Activated CD4-positive, alpha-beta T cell treated with anti-CD3 and anti-CD28 coated beads for 1 hour (primary cell): Measurements from ENCODE around the gene RILP.

Source experiments
- DNase-seq: peaks from one replicate; pipeline ENCODE4 v3.0.0-alpha.2; 2020

RILP gene

GRCh38 chr17:1646199-1646875 lies 3.3 kb downstream of the RILP start:
- no peak for DNase-seq

GRCh38 chr17:1645207-1646171 lies 4.2 kb downstream of the RILP start, which contains the start of gene SCARF1:
Gene SCARF1 (minus strand): TSS chr17:1645732. CDS start chr17:1645697, 35 bp downstream.
- DNase-seq: no peak

- no peak for DNase-seq
These were observed 5.0 kb downstream of the RILP start for GRCh38 chr17:1644493-1645206.

- no peak for DNase-seq
These were observed 5.6 kb downstream of the RILP start for GRCh38 chr17:1643999-1644492.

GRCh38 chr17:1643293-1643998 lies 6.2 kb downstream of the RILP start:
- DNase-seq: peak; percentile 44

DNA sequence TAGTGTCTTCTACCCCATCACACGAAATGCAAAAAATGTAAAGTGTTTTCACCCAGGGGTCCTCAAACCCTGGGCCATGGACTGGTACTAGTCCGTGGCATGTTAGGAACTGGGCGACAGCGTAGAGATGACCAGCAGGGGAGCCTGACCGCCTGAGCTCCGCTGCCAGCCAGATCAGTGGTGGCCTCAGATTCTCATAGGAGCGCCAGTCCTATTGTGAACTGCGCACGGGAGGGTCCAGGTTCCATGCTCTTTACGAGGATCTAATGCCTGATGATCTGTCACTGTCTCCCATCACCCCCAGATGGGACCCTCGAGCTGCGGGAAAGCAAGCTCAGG lies 8.6 kb downstream of the RILP start:
- DNase-seq: no peak

DNA sequence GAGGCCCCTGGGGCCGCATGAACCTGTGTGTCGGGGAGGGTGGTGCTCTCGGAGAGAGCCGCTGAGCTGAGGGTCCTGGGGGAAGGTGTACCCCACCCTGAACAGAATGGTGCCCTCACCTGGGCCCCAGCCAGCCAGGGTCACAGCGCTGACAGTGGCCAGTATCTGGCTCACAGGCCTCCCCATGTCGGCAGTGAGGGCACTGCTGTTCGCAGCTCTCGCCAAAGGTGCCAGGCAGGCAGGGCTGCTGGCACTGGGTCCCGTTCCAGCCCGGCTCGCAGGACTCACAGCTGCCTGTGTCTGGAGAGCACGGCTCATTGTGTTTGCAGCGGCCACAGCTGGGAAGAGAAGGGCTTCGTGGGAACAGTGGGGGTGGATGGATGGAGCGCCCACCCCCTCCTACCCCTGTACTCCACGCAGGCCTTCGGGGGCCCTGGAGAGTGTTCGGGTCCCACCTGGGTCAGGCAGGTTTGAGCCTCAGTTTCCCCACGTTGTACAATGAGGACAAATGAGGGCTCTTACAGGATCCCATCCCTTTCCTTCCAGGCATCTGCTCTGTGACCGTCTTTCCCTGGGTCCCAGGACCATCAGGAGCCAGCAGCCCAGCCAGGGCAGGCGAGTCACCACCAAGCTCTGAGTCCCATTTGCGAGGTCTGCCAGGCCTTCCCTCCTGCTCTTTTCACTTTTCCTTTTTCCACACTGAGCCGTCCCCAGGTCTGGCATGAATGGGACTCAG lies 9.2 kb downstream of the RILP start:
- DNase-seq: no peak

GRCh38 chr17:1639549-1640180 lies 10.0 kb downstream of the RILP start:
- DNase-seq: no peak

GRCh38 chr17:1638624-1639300 lies 10.9 kb downstream of the RILP start:
- no peak for DNase-seq

- no peak for DNase-seq
These were observed 11.5 kb downstream of the RILP start for GRCh38 chr17:1638171-1638590.

GRCh38 chr17:1636732-1637285 lies 12.9 kb downstream of the RILP start:
- DNase-seq: no peak

DNA sequence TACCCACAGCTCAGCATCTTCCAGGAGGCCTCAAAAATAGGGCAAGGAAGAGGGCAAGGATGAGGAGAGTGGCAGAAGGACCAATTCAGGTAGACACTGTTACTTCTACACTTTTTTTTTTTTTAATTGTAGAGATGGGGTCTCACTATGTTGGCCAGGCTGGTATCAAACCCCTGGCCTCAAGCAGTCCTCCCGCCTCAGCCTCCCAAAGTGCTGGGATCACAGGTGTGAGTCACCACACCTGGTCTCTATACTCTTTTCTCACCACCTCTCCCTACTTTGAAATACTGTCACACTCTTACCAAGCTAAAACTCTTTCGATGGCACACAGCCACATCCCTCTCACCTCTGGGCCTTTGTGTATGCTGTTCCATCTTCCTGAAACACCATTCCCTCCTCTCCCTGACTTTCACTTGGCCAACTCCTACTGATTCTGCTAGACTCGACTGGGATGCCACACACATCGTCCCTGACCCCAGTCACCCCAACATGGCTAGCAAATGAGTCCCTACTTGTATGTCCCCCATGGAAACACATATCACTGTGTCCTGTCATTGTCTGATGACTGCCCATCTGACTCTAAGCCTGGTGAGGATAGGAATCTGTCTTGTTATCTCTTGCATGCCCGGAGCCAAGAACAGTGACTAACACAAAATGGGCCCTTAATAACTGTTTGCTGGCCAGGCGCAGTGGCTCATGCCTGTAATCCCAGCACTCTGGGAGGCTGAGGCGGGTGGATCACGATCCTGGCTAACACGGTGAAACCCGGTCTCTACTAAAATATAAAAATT lies 13.8 kb downstream of the RILP start:
- no peak for DNase-seq

DNA sequence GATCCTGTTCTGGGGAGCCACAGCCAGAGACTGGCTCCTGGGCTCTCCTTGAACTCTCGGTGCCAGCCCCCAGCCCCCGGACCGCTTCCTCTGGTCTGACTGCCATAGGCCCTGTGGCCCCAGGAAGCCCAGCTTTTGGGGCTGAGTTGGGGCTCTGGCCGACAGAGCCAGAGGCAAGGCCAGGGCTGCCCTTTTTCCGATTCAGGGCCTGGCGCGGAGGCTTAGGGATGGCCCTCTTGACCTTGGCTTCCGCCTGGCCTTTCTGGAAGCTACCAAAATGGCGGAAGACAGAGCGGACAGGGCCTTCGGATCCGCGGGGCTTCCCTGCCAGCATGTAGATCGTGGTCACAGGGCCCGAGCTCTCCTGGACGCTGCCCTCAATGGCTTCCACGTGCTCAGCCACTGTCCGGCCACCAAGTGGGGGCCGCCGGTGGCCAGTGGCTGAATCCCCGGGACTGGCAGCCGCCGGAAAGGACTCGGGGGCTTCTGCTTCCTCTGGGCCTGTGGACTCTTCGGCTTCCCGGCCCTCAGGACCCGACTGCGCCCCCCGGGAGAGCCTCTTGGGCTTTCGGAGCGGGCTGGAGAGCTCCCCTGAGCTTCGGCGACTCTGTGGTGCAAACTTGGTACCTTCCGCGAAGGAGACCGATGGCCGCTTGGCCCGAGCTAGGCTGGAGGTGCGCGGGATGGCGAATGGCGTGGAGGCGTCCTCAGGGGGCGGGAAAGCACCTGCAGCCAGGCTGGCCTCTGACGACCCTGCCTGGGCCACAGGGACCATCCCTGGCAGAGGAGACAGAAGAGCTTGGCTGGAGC lies 14.6 kb downstream of the RILP start:
- DNase-seq: no peak

DNA sequence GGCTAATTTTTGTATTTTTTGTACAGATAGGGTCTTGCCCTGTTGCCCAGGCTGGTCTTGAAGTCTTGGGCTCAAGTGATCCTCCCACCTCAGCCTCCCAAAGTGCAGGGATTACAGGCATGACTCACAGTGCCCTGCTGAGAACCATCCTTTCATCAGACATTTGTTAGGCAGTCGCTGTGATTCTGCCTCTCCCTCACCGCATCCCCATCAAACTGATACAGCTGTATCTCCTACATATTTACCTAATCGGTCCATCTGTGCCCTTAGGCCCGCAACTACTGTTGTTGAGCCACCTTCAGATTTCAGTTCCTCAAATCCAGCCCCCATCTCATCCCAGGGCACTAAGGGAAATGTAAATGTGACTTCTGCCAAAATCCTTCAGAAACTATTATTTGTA lies 19.0 kb downstream of the RILP start:
- no peak for DNase-seq

DNA sequence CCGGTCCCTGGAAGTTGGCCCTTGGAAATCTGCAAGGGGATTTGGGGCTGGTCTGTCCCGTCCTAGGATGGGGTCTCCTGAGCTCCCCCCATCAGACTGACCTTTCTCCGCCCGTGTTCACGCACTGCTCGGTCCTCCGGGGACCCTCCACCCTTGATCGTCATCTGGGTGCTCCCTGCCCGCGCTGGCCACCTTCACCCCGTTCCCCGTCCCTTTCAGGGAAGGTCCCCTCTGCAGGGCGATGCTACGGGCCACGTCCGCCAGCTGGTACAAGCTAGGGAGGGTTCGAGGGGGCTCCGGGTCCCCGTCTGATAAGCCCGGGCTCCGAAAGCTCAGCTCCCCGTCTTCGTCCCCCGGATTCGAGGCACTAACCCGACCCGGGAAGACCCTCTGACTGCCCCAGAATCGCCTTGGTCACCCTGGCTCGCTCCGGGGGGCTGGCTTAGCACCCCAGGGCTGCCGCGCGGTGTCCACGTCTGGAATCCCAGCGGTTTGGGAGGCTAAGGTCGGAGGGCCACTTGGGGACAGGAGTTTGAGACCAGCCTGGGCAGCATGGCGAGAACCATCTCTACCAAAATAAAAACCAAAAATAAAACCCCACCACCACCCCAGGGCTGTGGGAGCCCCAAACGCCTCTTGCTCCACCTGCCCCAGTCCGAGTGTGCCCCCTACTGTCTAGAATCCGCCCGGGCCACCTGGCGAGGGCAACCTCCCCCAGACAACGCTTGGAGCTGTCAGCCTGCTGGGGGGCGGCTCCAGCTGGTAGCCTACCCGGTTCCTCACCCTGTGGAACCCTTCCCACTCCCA lies 20.0 kb downstream of the RILP start:
- peak; percentile 50 for DNase-seq

DNA sequence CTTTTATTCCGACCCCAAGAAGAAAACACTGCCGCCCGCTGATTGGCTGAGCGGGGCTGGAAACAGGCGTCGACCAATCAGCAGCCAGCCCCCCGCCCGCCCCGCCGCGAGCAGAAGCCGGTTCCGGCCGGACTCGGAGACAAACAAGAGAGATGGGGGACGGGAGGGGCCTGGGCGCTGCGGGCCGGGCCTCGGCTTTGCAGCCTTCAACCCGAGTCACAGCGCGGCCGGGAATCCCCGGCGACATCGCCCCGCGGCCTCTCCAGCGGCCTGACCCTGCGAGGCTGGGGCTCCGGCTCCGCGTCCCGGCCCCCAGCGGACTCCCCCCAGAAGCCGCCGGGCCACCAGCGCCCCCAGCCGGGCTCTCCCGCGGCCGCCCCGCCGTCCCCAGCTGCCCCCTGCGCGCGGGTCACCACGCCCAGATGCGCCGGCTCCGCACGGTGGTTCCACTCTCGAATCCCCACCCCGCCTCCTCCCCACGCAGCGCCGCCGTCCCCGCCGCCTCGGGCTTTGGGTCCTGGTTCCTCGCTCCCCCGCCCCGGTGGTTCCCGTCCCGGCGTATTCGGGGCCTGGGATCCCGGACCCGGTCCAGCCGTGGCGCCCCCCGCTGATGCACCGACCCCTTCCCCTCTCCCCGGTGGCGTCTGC lies 20.7 kb downstream of the RILP start:
- DNase-seq: peak; percentile 78
